K562 (cell line): ENCODE measurements around the gene TMOD2. TPM values are rescaled to one million over a fixed set of nuclear protein-coding genes. Genes with fewer than 3 reads are reported as not detected.

Experiments
- ATAC-seq: fragments of 200-7000 bp; cut with Tn5 transposase; 3 replicates; pipeline ENCODE4 v1.9.1; 2020; ENCODE audit warnings: moderate library complexity
- BruUV-seq: library from RNA; stranded (reverse); fragments of 400-500 nt; replicated peaks from 2 replicates; lab custom pipeline; 2021; lab: Mats Ljungman, UMichigan
- CTCF ChIA-PET: fragments of 300-600 bp; formaldehyde crosslinking; extraction: SDS; loops from one replicate; lab custom pipeline; 2021; ENCODE audit warnings: low intra/inter-chr PET ratio; lab: Yijun Ruan, JAX
- POLR2A ChIA-PET: fragments of 300-600, 350-650 bp; sonication (Branson Sonifier 250); formaldehyde crosslinking; extraction: SDS; loops from one replicate; lab custom pipeline; 2021; ENCODE audit warnings: antibody characterized with exemption, inconsistent platforms; lab: Yijun Ruan, JAX
- DNase-seq, 4 experiments: peaks; one replicate each; pipeline versions ENCODE4 v3.0.0 to v3.0.0-alpha.2; 2011 to 2018; ENCODE audit warnings: low spot score in 3 of 4, mixed read lengths in 3 of 4; ENCODE audit errors: extremely low read depth in 1 of 4
- FAIRE-seq: peaks from 2 replicates; lab custom pipeline; 2011; peaks lifted over from hg19 to GRCh38; lab: Jason Lieb, UNC
- H2AFZ ChIP-seq: 2 replicates; pipeline ENCODE4 v1.6.0; 2011; ENCODE audit warnings: low read depth, low read length, control low read depth, inconsistent platforms
- H3K27ac ChIP-seq: fragments of 200-600 bp; 3 replicates; pipeline ENCODE4 v1.8.0; 2011; ENCODE audit warnings: low read depth, mild to moderate bottlenecking, control low read depth, inconsistent platforms, low read length, moderate library complexity, mixed read lengths; ENCODE audit errors: extremely low read depth
- H3K27me3 ChIP-seq, 2 experiments: fragments of 300-600 bp in 1 of 2; 2 replicates in 1 of 2; 3 replicates in 1 of 2; pipeline versions ENCODE4 v1.6.0 to v1.8.0; 2011; ENCODE audit warnings: inconsistent platforms in 2 of 2, low read length in 2 of 2, mild to moderate bottlenecking in 1 of 2, mixed read lengths in 1 of 2, moderate library complexity in 1 of 2; ENCODE audit not compliant: control insufficient read depth in 2 of 2, insufficient read depth in 2 of 2
- H3K36me3 ChIP-seq: fragments of 300-600 bp; 3 replicates; pipeline ENCODE4 v1.8.0; 2011; ENCODE audit warnings: mild to moderate bottlenecking, low read length, inconsistent platforms; ENCODE audit not compliant: control insufficient read depth, insufficient read depth
- H3K4me1 ChIP-seq, 2 experiments: fragments of 200-600 bp in 1 of 2; replicated peaks in 1 of 2; 2 replicates in 1 of 2; 3 replicates in 1 of 2; pipeline versions ENCODE4 v1.5.1 to v1.8.0; 2011; ENCODE audit warnings: inconsistent platforms in 2 of 2, low read length in 2 of 2, mild to moderate bottlenecking in 1 of 2, mixed read lengths in 1 of 2, moderate library complexity in 1 of 2; ENCODE audit not compliant: control insufficient read depth in 2 of 2, insufficient read depth in 2 of 2
- H3K4me2 ChIP-seq: 2 replicates; pipeline ENCODE4 v1.6.1; 2011; ENCODE audit warnings: low read length, control low read depth, inconsistent platforms, mixed read lengths; ENCODE audit not compliant: insufficient read depth
- H3K4me3 ChIP-seq: fragments of 200-600 bp; sonication (generic), shearing (Covaris generic); 2 replicates; pipeline ENCODE4 v1.5.1; 2016; ENCODE audit warnings: control low read depth, inconsistent platforms
- H3K79me2 ChIP-seq: fragments of 200-600 bp; 3 replicates; pipeline ENCODE4 v1.8.0; 2011; ENCODE audit warnings: low read length, inconsistent platforms; ENCODE audit not compliant: control insufficient read depth, insufficient read depth
- H3K9ac ChIP-seq, 2 experiments: 2 replicates each; pipeline versions ENCODE4 v1.6.0 to v1.6.1; 2011; ENCODE audit warnings: low read depth in 2 of 2, low read length in 2 of 2, control low read depth in 1 of 2, inconsistent platforms in 1 of 2, mild to moderate bottlenecking in 1 of 2, mixed read lengths in 1 of 2; ENCODE audit not compliant: insufficient read depth in 1 of 2
- H3K9me1 ChIP-seq: one replicate; pipeline ENCODE4 v1.6.0; 2011; ENCODE audit warnings: inconsistent platforms, mild to moderate bottlenecking, low read length, moderate library complexity; ENCODE audit not compliant: control insufficient read depth, insufficient read depth
- H3K9me3 ChIP-seq: replicated peaks from 2 replicates; pipeline ENCODE4 v1.5.1; 2011; ENCODE audit warnings: low read depth, low read length, inconsistent platforms; ENCODE audit not compliant: control insufficient read depth, insufficient read depth
- H4K20me1 ChIP-seq: replicated peaks from 2 replicates; pipeline ENCODE4 v1.6.1; 2011; ENCODE audit warnings: low read length, inconsistent platforms, mixed read lengths; ENCODE audit not compliant: control insufficient read depth, insufficient read depth
- FOXA3 ChIP-seq, 2 experiments: fragments of 450-650 bp in 1 of 2; sonication (generic) in 1 of 2; formaldehyde crosslinking; IDR thresholded peaks in 1 of 2; conservative IDR thresholded peaks in 1 of 2; 2 replicates each; pipeline versions ENCODE4 v1.4.0 to v1.8.0; 2020 to 2022; ENCODE audit warnings: mild to moderate bottlenecking in 2 of 2, missing genetic modification reagents in 1 of 2
- FOXK2 ChIP-seq, 2 experiments: fragments of 450-650 bp; IDR thresholded peaks in 1 of 2; conservative IDR thresholded peaks in 1 of 2; 2 replicates each; pipeline ENCODE4 v1.6.1; 2016; ENCODE audit warnings: low read depth in 2 of 2, mild to moderate bottlenecking in 1 of 2
- LEF1 ChIP-seq: fragments of 450-650 bp; IDR thresholded peaks from 2 replicates; pipeline ENCODE4 v1.6.1; 2016; ENCODE audit warnings: mild to moderate bottlenecking
- MAFF ChIP-seq: IDR thresholded peaks from 2 replicates; pipeline ENCODE4 v1.6.1; 2012; ENCODE audit warnings: low read length, improper control_type of control experiment
- MLX ChIP-seq, 2 experiments: fragments of 450-650 bp in 1 of 2; sonication (generic) in 1 of 2; formaldehyde crosslinking; conservative IDR thresholded peaks; 2 replicates each; pipeline versions ENCODE4 v1.4.0 to v1.8.1; 2020 to 2022; ENCODE audit warnings: mild to moderate bottlenecking in 1 of 2, missing genetic modification reagents in 1 of 2
- PTTG1 ChIP-seq: fragments of 450-650 bp; IDR thresholded peaks from 2 replicates; pipeline ENCODE4 v1.6.1; 2016; ENCODE audit warnings: low read depth, mild to moderate bottlenecking, missing genetic modification characterization, missing compliant biosample characterization
- RB1 ChIP-seq: fragments of 450-650 bp; IDR thresholded peaks from 2 replicates; pipeline ENCODE4 v1.6.1; 2017; ENCODE audit warnings: low read depth, mild to moderate bottlenecking
- RBM34 ChIP-seq: fragments of 200-400 bp; formaldehyde crosslinking; IDR thresholded peaks from 2 replicates; pipeline ENCODE4 v1.6.1; 2018; ENCODE audit warnings: low read length, borderline replicate concordance; ENCODE audit not compliant: insufficient read depth
- SIX5 ChIP-seq, 2 experiments: IDR thresholded peaks; 2 replicates each; pipeline ENCODE4 v1.6.1; 2011; ENCODE audit warnings: low read length in 2 of 2, borderline replicate concordance in 1 of 2, low read depth in 1 of 2, mild to moderate bottlenecking in 1 of 2, moderate library complexity in 1 of 2; ENCODE audit not compliant: insufficient read depth in 1 of 2
- TCF15 ChIP-seq: fragments of 250-450 bp; sonication (Bioruptor Pico); IDR thresholded peaks from 2 replicates; pipeline ENCODE4 v1.8.0; 2022; ENCODE audit warnings: moderate library complexity, mild to moderate bottlenecking, inconsistent platforms
- ZFP1 ChIP-seq: fragments of 450-650 bp; formaldehyde crosslinking; IDR thresholded peaks from 2 replicates; pipeline ENCODE4 v1.4.0; 2020; ENCODE audit warnings: mild to moderate bottlenecking, mixed read lengths
- ZNF232 ChIP-seq: sonication (generic); formaldehyde crosslinking; IDR thresholded peaks from 2 replicates; pipeline ENCODE4 v1.8.0; 2022; ENCODE audit warnings: mild to moderate bottlenecking, missing genetic modification reagents
- ZNF408 ChIP-seq: fragments of 250-450 bp; sonication (Bioruptor Pico); IDR thresholded peaks from 2 replicates; pipeline ENCODE4 v1.4.0; 2020; ENCODE audit warnings: low read depth, mild to moderate bottlenecking, moderate library complexity
- ZNF589 ChIP-seq: fragments of 200-800 bp; sonication (Bioruptor generic); IDR thresholded peaks from 2 replicates; pipeline ENCODE4 v1.6.1; 2016; ENCODE audit warnings: low read depth, missing genetic modification characterization, missing compliant biosample characterization
- WGBS: fragments of 100-300 bp; shearing (Covaris generic); methylation state at CpG from one replicate; pipeline ENCODE4 v1.1.6; 2016; ENCODE audit warnings: low coverage, mixed read lengths; ENCODE audit not compliant: insufficient coverage; ENCODE audit errors: missing lambda C conversion rate; 5-methylcytosine and 5-hydroxymethylcytosine counted together
- in situ Hi-C: fragments of 300-500 bp; cut with MboI; formaldehyde crosslinking; loops from 4 replicates; pipeline ENCODE4 v1.15.0; 2018; ENCODE audit warnings: inconsistent platforms, mixed read lengths
- intact Hi-C: fragments of 100-400 bp; cut with micrococcal nuclease; formaldehyde crosslinking; loops from 2 replicates; pipeline ENCODE4 v1.14.2; 2022
- polyA plus RNA-seq, 8 experiments: library from polyadenylated mRNA; depleted of rRNA in 4 of 8; stranded (reverse) in 5 of 8; unstranded in 3 of 8; fragments of >200 nt; fragmentation: Nextera tagmentation in 2 of 8; fragmentation: Illumina TruSeq in 1 of 8; extraction: Ambion mirVana in 2 of 8; extraction: Trizol in 1 of 8; gene quantifications; 2 replicates each; pipeline versions ENCODE4 v1.2.1 to v1.2.3, GENCODE V29; 2011 to 2014; ENCODE audit warnings: inconsistent platforms in 1 of 8, missing spikeins in 1 of 8
- total RNA-seq, 7 experiments: library from RNA; depleted of rRNA in 6 of 7; stranded (reverse); fragments of >200 nt in 6 of 7; fragmentation: Illumina TruSeq in 2 of 7; extraction: Trizol in 2 of 7; gene quantifications; 2 replicates each; pipeline versions ENCODE4 v1.2.1 to v1.2.3, GENCODE V29; 2011 to 2021; ENCODE audit warnings: low replicate concordance in 1 of 7
- TF ChIP-seq, protein P1 (sequence below): IDR thresholded peaks from 2 replicates; pipeline ENCODE4 v1.6.1; 2012; ENCODE audit warnings: low read depth, low read length, improper control_type of control experiment, borderline replicate concordance

The TMOD2 gene
- total and polyA plus RNA-seq, 9 of the 15 experiments (the other 6 are each of a cell fraction or from before 2014, with no cell fraction given) = 0.49 to 3.8 (median 3.0) TPM

DNA sequence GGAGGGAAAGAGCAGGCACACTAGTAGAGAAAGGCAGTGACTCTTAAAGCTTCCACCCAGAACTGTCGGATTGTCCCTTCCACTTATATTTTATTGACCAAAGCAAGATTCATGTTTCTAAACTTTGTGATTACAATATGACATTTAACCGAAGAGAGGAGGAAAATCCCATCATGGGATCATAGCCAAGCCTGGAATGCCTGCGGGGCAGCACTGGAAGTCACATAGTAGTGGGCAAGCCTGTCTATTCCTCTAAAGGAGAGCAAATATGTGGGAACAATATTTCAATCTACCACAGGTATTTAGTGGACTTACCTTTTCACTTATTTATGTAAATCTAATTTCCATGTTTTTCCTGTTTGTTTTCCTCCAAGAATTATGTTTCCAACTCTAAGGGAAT lies 74.3 kb downstream of the TMOD2 start:
- TF ChIP-seq FOXA3 (CRISPR knock-in tag; conservative IDR thresholded peaks at IDR 0.05 in 1 of 2, IDR thresholded peaks at IDR 0.05 in 1 of 2) (no peak), RBM34 (no peak), LEF1 (no peak), TCF15 (CRISPR knock-in tag) (no peak), MAFF (no peak), ZFP1 (CRISPR knock-in tag) (no peak), ZNF589 (CRISPR knock-in tag) (no peak), FOXK2 (conservative IDR thresholded peaks at IDR 0.05 in 1 of 2, IDR thresholded peaks at IDR 0.05 in 1 of 2; ENCODE audit: low read depth in 2 of 2) (no peak), ZNF232 (no peak), MLX (CRISPR knock-in tag; conservative IDR thresholded peaks at IDR 0.05) (no peak), SIX5 (IDR thresholded peaks at IDR 0.05; ENCODE audit: borderline replicate concordance in 1 of 2, insufficient read depth in 1 of 2, low read depth in 1 of 2, low read length in 2 of 2) (no peak), ZNF408 (CRISPR knock-in tag) (no peak), PTTG1 (no peak), RB1 (no peak)
- TF ChIP-seq, protein P1, sequence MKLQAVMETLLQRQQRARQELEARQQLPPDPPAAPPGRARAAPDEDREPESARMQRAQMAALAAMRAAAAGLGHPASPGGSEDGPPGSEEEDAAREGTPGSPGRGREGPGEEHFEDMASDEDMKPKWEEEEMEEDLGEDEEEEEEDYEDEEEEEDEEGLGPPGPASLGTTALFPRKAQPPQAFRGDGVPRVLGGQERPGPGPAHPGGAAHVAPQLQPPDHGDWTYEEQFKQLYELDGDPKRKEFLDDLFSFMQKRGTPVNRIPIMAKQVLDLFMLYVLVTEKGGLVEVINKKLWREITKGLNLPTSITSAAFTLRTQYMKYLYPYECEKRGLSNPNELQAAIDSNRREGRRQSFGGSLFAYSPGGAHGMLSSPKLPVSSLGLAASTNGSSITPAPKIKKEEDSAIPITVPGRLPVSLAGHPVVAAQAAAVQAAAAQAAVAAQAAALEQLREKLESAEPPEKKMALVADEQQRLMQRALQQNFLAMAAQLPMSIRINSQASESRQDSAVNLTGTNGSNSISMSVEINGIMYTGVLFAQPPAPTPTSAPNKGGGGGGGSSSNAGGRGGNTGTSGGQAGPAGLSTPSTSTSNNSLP = no peak
- POLR2A ChIA-PET = interaction anchor here (0.6 kb wide), 1 partner anchor 408 kb away, joined by 3 read pairs; no protein-coding TSS in a partner anchor
- FAIRE-seq (no peak), DNase-seq (no peak), ATAC-seq (no peak)
- H3K9me1 ChIP-seq = no peaks in the 10 kb centered on the region
- in situ Hi-C loops = no loop called here
- intact Hi-C loops = no loop called here
- WGBS = 77% methylated on average over 3 of the region's 3 CpGs
- H3K9ac ChIP-seq = no peak overlapping the region
- peaks cover 12% of the 10 kb centered on the region for H3K79me2 ChIP-seq
- no peak overlapping the region for H3K4me3 ChIP-seq
- H3K27ac ChIP-seq = no peak overlapping the region
- H3K4me1 ChIP-seq = peaks cover 9 to 13% of the 10 kb centered on the region in 2 experiments; a peak in 3 of 5 replicates
- no peaks in the 10 kb centered on the region for H3K36me3 ChIP-seq
- no TSS peak for BruUV-seq
- no peaks in the 10 kb centered on the region for H4K20me1 ChIP-seq
- H3K9me3 ChIP-seq = peaks cover 6% of the 10 kb centered on the region; the same call in 1 of the 2 replicates
- no peak overlapping the region for H3K4me2 ChIP-seq
- no peaks in the 10 kb centered on the region for H3K27me3 ChIP-seq
- H2AFZ ChIP-seq = no peak overlapping the region
- CTCF ChIA-PET = no interaction called here
